ENCODE data around the gene UPK1A.

DNA sequence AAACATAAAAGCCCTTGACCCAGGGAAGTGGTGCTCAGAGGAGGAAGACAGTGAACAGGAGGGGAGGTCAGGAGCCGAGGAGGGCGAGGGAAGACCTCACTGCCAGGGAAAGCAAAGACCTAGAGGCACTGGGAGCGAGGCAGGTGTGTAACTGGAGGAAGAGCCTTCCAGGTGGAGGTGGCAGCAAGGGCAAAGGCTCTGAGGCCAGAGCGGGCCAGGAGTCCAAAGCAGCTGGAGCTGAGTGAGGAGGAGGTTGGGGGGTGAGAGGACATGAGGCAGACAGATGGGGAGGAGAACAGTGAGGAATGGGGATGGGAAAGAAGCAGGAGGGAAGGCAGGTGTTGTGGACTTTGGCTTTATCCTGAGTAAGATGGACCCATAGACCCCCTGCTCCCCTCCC, 3.7 kb downstream of the UPK1A start:
- no peak for TF ChIP-seq POLR2A (IDR thresholded peaks at IDR 0.05; ENCODE audit: extremely low read depth, insufficient read length)
- TF ChIP-seq, protein P1, sequence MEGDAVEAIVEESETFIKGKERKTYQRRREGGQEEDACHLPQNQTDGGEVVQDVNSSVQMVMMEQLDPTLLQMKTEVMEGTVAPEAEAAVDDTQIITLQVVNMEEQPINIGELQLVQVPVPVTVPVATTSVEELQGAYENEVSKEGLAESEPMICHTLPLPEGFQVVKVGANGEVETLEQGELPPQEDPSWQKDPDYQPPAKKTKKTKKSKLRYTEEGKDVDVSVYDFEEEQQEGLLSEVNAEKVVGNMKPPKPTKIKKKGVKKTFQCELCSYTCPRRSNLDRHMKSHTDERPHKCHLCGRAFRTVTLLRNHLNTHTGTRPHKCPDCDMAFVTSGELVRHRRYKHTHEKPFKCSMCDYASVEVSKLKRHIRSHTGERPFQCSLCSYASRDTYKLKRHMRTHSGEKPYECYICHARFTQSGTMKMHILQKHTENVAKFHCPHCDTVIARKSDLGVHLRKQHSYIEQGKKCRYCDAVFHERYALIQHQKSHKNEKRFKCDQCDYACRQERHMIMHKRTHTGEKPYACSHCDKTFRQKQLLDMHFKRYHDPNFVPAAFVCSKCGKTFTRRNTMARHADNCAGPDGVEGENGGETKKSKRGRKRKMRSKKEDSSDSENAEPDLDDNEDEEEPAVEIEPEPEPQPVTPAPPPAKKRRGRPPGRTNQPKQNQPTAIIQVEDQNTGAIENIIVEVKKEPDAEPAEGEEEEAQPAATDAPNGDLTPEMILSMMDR (IDR thresholded peaks at IDR 0.05; ENCODE audit: low read depth, low read length): no peak
- TF ChIP-seq, protein P2, sequence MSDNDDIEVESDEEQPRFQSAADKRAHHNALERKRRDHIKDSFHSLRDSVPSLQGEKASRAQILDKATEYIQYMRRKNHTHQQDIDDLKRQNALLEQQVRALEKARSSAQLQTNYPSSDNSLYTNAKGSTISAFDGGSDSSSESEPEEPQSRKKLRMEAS (IDR thresholded peaks at IDR 0.05; ENCODE audit: low read depth, low read length): no peak

Measured in NB4 (cell line).